Body of pancreas (tissue), 4 donors: ENCODE data around the gene MYO6.

Experiments used
- POLR2A ChIP-seq, 3 donors: fragments of 450-650 bp; IDR thresholded peaks; one replicate each; pipeline ENCODE4 v1.6.1; 2016; ENCODE audit warnings: antibody characterized with exemption in 3 of 3, mild to moderate bottlenecking in 2 of 3
- TF ChIP-seq, protein P1 (sequence below), 7 experiments: fragments of 450-650 bp in 4 of 7; fragments of 200-600 bp in 3 of 7; sonication (generic) in 3 of 7; IDR thresholded peaks; one replicate each; pipeline ENCODE4 v1.5.1; 2016 to 2019; ENCODE audit warnings: antibody characterized with exemption in 7 of 7

DNA sequence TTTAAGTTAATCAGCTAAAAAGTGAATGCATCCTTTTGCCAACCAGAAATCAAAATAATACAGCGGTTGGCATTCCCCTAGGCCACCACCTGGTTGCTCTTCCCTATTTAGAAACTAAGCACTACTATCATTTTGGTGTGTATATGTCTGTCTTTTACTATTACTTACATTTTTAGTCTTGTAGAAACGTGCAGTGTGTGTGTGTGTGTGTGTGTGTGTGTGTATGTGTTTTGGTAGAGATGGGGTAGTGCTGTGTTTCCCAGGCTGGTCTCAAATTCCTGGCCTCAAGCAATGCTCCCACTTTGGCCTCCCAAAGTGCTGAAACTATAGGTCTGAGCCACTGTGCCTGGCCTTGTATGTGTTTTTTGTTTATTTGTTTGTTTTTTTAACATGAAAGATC is 27.4 kb downstream of the MYO6 start:
- TF ChIP-seq, protein P1, sequence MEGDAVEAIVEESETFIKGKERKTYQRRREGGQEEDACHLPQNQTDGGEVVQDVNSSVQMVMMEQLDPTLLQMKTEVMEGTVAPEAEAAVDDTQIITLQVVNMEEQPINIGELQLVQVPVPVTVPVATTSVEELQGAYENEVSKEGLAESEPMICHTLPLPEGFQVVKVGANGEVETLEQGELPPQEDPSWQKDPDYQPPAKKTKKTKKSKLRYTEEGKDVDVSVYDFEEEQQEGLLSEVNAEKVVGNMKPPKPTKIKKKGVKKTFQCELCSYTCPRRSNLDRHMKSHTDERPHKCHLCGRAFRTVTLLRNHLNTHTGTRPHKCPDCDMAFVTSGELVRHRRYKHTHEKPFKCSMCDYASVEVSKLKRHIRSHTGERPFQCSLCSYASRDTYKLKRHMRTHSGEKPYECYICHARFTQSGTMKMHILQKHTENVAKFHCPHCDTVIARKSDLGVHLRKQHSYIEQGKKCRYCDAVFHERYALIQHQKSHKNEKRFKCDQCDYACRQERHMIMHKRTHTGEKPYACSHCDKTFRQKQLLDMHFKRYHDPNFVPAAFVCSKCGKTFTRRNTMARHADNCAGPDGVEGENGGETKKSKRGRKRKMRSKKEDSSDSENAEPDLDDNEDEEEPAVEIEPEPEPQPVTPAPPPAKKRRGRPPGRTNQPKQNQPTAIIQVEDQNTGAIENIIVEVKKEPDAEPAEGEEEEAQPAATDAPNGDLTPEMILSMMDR (IDR thresholded peaks at IDR 0.05), result no peak
- TF ChIP-seq POLR2A (IDR thresholded peaks at IDR 0.05), result no peak
